Measurements from ENCODE around the gene AGA. TPM values are rescaled to one million over a fixed set of nuclear protein-coding genes. Genes with fewer than 3 reads are reported as not detected.

Gene AGA
- polyA plus RNA-seq (ENCODE audit: insufficient read length in 3 of 3) = 10 to 100 TPM; 35.0 to 35.8 (median 35.7) TPM

DNA sequence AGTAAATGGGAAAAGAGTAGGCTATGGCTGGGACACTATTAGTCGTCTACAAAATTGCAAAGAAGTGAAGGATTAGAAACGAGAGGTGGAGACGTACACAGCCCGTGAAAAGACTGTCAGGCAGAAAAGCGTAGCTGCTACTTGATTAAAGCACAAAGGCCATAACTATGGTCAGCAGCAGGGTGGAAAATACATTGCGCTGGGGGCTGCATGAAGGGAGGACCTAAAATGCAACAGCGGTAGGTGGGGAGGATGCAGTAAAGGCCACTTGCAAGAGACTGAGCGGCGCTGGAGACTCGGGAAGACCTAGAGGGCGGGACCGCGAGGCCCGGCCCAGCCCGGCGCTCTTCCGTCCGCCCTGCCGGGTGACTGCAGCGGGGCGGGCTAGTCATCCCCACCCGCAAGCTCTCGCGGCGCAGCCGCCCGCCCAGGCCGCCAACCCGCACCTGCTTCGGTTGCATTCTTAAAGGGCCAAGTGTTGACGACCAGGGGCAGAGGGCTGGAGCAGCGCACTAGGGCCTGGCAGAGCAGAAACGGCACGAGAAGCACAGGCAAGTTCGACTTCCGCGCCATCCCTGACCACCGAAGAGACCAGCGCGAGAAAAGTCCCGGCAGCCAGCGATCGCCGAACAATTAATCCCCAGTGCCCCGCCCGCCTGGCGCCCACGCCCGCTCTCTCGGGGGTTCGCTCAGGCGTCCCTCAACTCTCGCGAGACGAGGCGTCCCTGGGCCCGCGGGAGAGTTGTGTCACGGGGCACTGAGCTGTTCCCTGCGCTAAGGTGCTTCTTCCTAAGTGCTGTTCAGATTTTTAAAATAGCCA lies at the start of gene AGA:
AGA (minus strand) TSS at position 635 of the 820 bp plus-strand sequence; CDS start at position 573, 62 bp downstream.
- peak; percentile 82 to 92 (median 86) for DNase-seq (ENCODE audit: low read depth in 3 of 3, low spot score in 2 of 3)

DNA sequence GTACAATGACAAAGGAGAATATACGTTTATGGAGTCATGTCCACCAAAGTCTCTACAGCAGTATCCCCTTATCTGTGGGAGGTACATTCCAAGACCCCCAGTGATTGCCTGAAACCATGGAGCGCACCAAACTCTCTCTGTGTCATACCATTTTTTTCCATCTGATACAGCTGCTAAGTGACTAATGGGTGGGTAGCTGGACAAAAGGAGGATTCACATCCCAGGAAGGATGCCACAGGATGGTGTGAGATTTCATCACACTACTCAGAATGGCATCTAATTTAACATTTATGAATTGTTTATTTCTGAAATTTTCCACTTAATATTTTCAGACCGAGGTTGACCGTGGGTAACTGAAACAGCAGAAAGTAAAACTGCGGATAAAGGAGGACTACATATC lies 49.8 kb upstream of the AGA start:
- no peak for DNase-seq (ENCODE audit: low read depth in 3 of 3, low spot score in 2 of 3)

DNA sequence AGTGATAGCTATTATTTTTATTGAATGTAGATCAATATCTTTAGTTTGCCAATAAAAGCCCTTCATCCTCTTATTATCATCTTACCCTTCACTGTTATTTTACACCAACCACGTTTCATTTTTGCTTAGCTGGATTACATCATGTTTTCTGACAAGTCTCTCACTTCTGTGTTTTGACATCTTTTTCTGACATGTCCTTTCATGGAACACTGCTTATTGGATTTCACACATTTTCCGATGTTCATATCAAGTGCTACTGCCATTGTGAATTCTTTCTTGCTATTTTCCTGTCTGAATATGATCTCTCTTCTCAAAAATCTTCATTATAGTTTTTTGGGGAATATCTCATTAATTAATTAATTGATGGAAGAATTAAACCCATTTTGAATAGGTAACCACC lies 48.5 kb upstream of the AGA start:
- DNase-seq (ENCODE audit: low read depth in 3 of 3, low spot score in 2 of 3) = no peak

DNA sequence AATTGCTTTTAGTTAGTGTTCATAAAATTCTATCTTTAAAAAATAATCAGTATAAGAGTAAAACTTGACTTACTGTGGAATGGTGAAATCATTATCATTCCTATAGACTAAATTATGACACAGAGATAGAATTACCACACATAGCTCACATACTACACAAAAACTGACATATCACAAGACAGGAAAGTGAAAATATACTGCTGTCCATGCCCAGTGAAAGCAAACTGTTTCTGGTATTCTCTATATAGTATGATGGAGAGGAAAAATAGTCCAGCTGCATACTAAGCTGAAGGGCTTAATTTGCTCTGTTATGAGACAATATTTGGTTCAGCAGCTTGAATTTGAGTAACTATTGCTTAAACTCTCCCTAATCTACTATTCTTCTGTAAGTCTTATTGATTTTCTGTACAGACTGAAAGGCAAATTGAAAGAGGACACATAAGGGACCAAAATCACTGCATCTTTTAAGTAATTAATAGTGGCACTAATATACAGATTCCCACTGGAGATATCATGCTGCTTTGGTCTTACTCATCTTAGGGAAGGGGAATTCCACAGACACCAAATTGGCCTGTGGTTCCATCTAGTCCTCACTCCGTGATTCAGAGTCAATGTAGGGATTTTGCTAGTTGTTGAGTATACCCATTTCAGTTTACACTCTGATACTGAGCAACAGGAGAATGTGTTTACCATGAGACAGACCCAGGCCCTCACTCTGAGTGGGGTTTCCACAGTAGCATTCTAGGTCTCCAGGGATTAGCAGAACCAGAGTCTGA lies 47.4 kb upstream of the AGA start:
- DNase-seq (ENCODE audit: low read depth in 3 of 3, low spot score in 2 of 3) = no peak

DNA sequence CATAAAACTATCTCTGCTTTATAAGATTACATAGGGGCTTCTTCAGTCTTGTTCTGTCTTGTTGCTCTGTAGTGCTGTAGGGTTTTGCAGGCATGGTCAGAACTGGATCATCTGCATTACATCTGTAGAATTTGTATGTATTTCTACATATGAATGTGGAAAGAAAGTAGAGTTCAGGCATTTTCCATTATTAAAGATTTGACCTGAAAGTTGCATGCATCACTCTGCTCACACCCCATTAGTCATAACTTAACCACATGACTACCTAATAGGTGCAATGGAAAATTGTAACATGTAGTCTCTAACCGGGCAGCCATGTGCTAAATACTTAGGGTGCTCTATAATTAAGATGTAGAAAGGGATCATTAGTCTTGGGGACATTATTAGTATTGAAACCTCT lies 45.7 kb upstream of the AGA start:
- DNase-seq (ENCODE audit: low read depth in 3 of 3, low spot score in 2 of 3) = no peak

DNA sequence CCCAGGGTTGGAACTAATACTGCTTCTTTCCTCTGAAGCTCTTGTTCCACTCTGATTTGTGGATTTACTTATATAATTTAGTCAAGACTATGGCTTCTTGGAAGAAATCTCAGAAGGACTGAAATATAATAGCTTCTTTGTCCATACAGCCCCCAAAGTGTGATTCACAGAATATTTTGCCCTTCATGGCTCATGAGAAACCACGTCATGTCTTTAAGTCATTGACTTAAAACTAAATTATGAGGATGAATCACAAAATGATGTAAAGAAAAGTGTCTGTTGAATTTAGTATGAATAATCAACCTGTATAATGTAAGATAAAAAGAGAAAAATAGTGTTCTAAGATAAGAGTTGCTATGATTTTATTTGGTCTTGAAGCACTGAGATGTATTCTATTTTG lies 43.3 kb upstream of the AGA start:
- DNase-seq (ENCODE audit: low read depth in 3 of 3, low spot score in 2 of 3) = no peak

DNA sequence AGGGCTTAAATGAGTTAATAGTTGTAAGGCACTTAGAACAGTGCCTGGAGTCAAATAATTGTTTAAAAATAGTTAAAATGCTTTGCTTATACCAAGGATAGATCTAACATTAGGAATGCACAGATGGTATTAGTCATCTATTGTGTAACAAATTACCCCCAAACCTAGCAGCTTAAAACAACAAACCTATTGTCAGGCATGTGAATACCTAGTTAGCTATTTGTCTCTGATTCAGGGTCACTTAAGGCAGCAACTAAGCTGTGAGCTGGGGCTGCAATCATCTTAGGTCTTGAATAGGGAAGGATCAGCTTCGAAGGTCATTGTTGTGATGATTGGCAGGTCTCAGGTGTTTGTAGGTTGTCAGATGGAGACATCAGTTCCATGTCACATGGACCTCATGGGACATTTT lies 42.4 kb upstream of the AGA start:
- DNase-seq (ENCODE audit: low read depth in 3 of 3, low spot score in 2 of 3) = no peak

DNA sequence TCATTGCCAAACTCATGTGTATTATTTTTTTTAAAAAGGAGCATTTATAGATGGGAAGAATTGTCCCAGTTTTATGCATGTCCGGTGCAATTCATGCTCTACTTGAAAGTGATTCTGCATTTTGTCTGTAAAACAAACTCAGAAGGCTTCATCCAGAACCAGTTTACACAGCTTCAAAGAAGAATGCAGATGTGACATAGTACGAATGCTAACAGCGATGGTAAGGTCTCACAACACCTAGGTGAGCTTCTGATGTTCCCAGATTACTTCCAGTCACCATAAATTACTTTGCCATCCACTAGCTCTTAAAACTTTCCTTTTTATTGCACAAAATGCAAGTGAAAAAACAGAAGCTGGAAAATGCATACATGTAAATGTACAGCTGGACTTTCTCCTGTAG lies 41.5 kb upstream of the AGA start:
- DNase-seq (ENCODE audit: low read depth in 3 of 3, low spot score in 2 of 3) = no peak

DNA sequence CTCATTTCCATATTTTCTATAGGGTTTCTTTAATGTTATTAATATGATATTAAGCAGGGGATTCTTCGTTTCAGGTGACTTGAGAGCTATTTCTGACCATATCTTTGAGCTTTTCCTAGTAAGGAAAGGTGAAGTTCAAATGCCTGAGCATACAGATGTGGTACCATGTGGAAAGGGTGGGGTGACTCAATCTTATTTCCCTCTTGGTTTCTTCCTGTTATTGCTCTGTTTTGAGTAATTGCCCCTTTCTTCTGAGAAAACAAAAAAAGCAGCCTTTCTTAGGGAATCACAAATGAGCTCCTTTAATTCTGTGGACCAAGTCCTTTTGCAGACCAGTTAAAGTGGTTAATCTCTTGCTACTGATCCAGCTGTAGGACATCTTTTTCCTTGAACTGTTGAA lies 41.0 kb upstream of the AGA start:
- no peak for DNase-seq (ENCODE audit: low read depth in 3 of 3, low spot score in 2 of 3)

DNA sequence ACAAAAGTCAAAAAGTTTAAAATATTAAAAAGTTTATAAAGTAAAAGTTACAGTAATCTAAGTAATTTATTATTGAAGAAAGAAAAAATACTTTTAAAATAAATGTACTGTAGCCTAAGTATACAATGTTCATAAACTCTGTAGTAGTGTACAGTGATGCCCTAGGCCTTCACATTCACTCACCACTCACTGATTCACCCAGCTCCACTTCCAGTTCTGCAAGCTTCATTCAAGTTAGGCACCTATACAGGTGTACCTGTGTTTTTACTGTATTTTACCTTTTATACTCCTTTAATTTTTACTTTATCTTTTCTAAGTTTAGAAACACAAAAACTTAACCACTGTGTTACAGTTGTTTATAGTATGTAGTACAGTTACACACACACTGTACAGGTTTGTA lies 40.1 kb upstream of the AGA start:
- DNase-seq (ENCODE audit: low read depth in 3 of 3, low spot score in 2 of 3) = no peak

DNA sequence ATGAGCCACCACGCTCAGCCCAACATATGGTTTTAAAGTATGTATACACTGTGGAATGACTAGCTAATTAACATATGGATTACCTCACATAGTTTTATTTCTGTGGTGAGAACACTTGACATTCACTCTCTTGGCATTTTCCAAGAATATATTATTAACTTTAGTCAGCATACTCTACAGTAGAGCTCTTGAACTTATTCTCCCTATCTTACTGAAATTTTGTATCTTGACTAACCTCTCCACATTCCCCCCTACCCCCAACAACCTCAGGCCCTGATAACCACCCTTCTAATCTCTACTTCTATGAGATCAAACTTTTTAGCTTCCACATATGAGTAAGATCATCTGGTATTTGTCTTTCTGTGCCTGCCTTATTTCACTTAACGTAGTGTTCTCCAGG lies 38.6 kb upstream of the AGA start:
- no peak for DNase-seq (ENCODE audit: low read depth in 3 of 3, low spot score in 2 of 3)

DNA sequence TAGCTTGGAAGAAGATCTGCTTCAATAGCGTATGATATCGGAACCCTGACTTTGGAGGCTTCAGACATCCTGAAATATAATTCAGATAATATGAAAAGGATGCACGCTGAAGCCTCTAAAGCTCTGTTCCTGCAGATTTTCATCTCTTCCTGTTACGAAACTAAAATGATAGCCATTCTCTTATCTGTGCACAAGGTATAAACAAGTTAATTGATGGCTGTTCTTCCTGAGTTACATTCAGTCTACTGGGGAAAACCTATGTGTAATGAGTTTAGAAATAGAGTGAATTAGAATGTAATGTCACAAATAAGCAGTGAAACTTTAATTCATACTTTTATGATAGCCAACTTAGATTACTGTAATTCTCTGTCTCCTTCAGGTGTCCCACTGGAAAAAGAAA lies 36.8 kb upstream of the AGA start:
- DNase-seq (ENCODE audit: low read depth in 3 of 3, low spot score in 2 of 3) = no peak

DNA sequence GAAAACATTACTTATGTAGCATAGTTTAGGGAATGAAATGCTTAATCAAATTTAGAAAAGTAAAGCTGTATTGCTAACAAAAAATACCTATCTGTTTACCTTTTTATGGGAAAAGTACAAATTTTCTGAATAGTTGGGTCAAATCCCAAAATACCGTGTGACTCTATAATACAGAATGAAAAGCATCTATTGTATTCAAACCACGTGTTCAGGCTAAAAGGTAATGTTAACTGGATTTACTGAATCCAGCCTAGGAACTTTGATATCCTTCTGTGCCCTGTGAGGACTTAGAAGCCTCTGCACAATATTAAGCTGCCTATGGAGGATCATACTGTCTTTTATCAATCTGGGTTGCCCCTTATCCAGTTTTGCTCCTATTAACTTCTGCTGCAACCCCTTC lies 36.3 kb upstream of the AGA start:
- DNase-seq (ENCODE audit: low read depth in 3 of 3, low spot score in 2 of 3) = no peak

DNA sequence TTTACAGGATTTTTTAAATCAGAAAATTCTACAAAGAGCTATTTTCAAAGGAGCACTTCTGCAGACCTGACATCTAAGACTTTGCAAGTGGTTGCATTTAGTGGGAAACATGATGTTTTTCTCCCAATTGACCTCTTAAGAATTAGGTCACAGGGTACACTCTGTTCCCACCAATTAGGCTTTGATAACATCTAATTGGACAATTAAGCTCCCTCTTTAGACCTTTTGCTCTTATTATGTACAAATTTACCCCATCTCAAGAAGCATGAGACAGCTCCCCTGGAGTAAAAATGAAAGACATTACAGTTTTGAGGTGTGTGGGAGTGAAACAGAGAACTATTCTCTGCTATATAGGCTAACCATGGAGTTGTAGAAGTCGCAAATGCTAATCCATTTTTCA lies 31.8 kb upstream of the AGA start:
- DNase-seq (ENCODE audit: low read depth in 3 of 3, low spot score in 2 of 3) = no peak

DNA sequence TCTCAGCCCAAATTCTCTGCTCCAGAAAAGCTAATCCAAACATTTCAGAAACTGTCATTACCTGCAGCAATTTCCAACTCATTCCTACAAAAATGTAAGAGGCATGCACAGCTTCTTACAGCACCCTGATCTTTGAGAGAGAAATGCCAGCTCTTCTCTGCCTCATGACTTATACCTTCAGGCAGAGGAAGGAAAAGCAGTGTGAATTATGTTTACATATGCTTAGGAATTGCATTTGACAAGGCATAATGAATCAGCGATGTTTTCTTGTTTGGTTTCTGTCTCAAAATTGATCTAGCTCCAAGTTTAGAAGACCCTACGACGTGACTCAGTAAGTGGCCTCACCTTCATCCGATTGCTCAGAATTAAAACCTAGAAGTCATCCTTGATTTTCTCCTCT lies 21.8 kb upstream of the AGA start:
- DNase-seq (ENCODE audit: low read depth in 3 of 3, low spot score in 2 of 3) = no peak

DNA sequence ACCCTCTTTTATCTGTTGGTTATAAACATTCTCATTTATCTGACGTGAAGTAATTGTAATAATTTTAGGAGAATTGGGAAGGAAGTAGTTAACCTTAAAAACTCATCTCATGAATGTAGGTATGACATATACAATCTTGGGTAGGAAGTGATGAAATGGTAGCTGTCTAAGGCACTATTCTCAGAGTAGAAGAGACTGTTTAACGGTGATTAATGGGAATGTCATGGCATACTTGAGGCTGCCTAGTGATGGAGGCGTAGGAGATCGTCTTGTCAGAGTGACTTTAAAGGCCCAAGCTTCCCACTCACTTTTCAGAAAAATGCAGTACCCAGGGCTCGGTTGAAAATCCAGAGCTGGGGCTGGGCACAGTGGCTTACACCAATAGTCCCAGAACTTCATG lies 19.4 kb upstream of the AGA start:
- DNase-seq (ENCODE audit: low read depth in 3 of 3, low spot score in 2 of 3) = no peak

DNA sequence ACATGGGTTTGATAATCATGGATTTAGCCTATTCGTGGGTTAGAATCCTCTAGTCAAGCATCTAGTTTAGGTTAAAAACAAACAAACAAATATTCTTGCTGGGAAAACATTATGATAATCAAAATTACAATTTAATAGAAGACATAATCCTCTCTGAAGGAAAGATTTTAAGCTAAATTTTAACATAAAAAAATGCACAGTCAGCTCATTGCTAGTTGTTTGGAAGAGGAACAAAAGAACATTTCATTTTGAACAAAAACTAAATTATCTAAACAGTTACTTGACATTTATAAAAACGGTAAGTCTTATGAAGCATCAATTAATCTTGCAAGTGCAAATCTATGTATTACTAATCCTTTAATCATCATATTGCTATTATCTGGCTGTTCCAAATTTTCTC lies 18.2 kb upstream of the AGA start:
- DNase-seq (ENCODE audit: low read depth in 3 of 3, low spot score in 2 of 3) = no peak

DNA sequence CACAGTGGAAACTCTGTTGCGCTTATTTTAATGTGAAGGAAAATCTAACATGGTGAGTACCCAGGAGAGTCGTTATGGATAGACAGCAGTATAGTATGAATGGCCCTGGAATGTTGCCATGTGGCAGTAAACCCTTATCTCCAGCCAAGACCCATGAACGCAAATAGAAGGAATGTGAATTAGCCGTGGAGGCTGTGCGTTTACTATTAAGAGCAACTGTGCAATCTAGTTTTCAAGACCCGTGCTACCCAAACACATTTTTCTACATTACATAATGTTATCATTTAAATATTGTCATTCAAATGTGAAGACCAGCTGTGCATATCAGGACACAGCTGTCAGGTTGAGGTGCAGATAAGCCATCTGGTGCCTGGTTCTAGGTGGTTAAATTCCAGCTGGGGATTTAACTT lies 13.3 kb upstream of the AGA start:
- DNase-seq (ENCODE audit: low read depth in 3 of 3, low spot score in 2 of 3) = peak in 1 of 3 donors; percentile 15

DNA sequence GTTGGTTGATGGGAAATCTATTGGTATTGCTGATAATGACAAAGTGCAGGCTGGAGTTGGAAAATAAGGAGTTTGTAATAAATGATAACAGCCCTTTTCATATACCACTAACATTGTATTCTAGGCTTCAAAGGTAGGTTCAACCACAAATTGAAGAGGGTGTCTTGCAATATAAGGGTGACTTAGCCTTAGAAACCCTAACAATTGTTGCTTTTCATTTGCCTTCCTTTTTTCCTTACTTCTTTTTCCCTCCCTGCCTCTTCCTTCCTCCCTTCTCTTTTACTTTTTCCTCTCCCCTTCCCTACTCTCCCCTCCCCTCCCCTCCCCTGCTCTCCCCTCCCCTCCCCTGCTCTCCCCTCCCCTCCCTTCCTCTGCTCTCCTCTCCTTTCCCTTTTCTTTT lies 10.9 kb upstream of the AGA start:
- no peak for DNase-seq (ENCODE audit: low read depth in 3 of 3, low spot score in 2 of 3)

DNA sequence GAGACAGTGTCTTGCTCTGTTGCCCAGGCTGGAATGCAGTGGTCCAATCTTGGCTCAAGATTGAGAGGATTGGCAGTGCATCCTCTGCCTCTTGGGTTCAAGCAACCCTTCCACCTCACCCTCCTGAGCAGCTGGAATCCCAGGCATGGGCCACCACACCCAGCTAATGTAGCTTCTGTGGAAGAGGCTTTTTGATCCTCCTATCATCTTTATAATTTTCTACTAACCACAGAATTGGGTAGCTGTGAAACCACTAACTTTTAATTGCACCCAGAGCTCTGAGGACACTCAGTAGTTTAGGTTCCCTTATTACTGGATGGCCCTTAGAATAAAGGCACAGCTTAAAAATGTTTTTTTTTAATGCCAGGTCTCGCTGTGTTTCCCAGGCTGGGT lies 8.9 kb upstream of the AGA start:
- DNase-seq (ENCODE audit: low read depth in 3 of 3, low spot score in 2 of 3) = no peak

DNA sequence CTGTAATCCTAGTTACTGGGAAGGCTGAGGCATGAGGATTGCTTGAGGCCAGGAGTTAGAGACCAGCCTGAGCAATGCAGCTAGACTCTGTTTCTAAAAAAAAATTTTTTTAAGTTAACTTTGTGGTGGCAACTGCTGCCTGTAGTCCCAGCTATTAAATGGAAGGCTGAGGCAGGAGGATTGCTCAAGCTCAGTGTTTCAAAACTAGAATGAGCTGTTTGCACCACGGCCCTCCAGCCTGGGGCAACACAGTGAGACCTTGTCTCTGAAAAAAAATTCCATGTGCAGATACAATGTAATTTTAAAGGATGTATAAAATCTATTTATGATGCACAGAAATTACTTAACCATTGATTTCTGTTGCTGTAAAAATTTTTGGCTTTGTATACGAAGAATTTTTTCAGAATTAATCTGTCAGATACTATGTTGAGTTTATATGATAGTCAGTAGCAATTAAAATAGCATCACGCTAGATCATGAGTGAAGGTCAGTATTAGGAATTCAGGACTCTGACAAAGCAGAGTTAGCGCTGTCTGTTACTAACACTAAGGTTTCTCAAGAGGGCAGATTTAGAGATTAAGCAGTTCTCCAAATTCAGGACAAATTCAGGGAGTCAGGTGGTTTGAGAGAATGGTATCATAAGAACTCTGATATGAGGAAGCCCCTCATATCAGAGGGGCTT lies 8.3 kb upstream of the AGA start:
- no peak for DNase-seq (ENCODE audit: low read depth in 3 of 3, low spot score in 2 of 3)

DNA sequence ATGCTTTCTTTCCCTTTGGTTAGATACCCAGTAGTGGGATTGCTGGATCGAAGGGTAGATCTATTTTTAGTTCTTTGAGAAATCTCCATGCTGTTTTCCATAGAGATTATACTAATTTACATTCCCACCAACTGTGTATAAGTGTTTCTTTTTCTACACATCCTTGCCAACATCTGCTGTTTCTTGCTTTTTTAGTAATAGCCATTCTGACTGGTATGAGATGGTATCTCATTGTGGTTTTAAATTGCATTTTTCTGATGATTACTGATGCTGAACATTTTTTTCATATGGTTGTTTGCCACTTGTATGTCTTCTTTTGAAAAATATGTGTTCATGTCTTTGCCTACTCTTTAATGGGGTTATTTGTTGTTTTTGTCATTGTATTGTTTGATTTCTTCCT lies 6.6 kb upstream of the AGA start:
- DNase-seq (ENCODE audit: low read depth in 3 of 3, low spot score in 2 of 3) = no peak
